ENCODE measurements around the gene SLPI.

DNA sequence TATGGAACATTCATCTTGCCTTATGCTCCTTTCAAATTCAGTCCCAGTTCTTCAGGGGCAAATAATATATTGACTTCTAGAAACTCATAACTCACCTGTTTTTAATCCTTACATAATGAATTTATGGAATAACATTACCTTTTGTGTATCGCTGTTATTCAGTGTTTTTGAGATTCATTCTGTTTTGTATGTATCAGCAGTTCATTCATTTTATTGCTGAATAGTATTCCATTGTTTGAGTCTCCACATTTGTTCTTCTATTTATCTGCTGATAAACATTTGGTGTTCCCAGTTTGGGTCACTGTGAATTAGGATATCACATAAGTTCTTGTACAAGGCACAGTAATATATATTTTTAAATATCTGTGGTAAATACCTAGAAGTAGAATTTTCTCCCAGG lies 28.1 kb downstream of the SLPI start:
- TF ChIP-seq, protein P1, sequence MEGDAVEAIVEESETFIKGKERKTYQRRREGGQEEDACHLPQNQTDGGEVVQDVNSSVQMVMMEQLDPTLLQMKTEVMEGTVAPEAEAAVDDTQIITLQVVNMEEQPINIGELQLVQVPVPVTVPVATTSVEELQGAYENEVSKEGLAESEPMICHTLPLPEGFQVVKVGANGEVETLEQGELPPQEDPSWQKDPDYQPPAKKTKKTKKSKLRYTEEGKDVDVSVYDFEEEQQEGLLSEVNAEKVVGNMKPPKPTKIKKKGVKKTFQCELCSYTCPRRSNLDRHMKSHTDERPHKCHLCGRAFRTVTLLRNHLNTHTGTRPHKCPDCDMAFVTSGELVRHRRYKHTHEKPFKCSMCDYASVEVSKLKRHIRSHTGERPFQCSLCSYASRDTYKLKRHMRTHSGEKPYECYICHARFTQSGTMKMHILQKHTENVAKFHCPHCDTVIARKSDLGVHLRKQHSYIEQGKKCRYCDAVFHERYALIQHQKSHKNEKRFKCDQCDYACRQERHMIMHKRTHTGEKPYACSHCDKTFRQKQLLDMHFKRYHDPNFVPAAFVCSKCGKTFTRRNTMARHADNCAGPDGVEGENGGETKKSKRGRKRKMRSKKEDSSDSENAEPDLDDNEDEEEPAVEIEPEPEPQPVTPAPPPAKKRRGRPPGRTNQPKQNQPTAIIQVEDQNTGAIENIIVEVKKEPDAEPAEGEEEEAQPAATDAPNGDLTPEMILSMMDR (IDR thresholded peaks at IDR 0.05) = no peak
- no peak for TF ChIP-seq POLR2A (IDR thresholded peaks at IDR 0.05)
